ENCODE results near the gene RNF38.

Gene RNF38

DNA sequence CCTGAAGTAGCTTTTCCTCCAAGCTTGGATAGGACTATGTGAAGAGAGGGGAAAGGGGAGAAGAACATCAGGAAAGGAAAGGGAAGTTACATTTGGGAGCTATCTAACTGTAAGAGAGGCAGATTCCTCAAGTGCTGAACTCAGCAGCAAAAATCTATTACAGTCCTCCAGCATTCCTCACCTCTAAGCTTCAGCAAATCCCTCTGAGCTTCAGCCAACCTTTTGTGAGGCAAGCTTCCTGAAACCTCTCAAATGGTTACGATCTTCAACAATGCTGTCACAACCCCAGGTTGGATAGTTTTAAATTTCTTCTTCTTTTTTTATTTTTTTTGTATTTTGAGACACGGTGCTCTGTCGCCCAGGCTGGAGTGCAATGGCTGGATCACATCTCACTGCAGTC lies 2.5 kb upstream of the RNF38 start:
- DNase-seq (ENCODE audit: insufficient read length, low spot score) (no peak), FAIRE-seq (peak; percentile 11)

GRCh38 chr9:36401897-36402480 lies 1.9 kb upstream of the RNF38 start:
- FAIRE-seq (no peak), DNase-seq (ENCODE audit: insufficient read length, low spot score) (no peak)
- TF ChIP-seq CTCF (IDR thresholded peaks at IDR 0.05; ENCODE audit: insufficient read depth, missing control alignments): no peak

More for the DNA sequence above, 2.5 kb upstream of the RNF38 start:
- no peak for TF ChIP-seq CTCF (IDR thresholded peaks at IDR 0.05; ENCODE audit: insufficient read depth, missing control alignments)

DNA sequence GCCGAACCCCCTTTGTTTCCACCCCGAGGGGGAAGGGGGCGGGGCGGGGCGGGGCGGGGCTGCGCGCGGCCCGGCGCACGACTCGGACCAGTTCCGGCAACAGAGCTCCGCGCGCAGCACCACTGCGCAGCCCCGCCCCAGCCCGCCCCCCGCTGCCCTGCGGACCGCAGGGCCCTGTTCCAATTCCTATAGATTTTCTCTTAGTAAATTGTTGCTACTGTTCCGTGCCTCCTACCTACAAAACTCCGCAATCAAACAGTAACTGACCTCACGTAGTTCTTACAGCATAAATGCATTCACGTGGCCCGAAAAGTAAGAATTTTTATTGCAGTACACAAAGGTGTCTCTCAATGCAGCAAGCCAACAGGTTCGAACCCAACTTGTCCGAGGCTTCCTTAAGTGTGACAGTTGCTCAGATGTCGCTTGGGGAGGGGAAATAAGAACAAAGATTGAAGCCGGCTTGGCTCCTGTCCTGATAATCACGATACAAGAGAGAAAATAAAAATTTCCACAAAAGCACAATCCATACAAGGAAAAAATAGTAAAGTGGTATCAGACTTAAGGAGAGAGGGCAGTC lies 1.2 kb upstream of the RNF38 start:
- TF ChIP-seq CTCF (IDR thresholded peaks at IDR 0.05; ENCODE audit: insufficient read depth, missing control alignments): no peak
- DNase-seq (ENCODE audit: insufficient read length, low spot score): peak; percentile 69
- FAIRE-seq: no peak

GRCh38 chr9:36400332-36401163 lies 479 bp upstream of the RNF38 start:
- no peak for TF ChIP-seq CTCF (IDR thresholded peaks at IDR 0.05; ENCODE audit: insufficient read depth, missing control alignments)
- no peak for FAIRE-seq
- DNase-seq (ENCODE audit: insufficient read length, low spot score): peak; percentile 77

- FAIRE-seq: peak; percentile 38
- no peak for TF ChIP-seq CTCF (IDR thresholded peaks at IDR 0.05; ENCODE audit: insufficient read depth, missing control alignments)
- no peak for DNase-seq (ENCODE audit: insufficient read length, low spot score)
Measured at GRCh38 chr9:36398745-36399144, 1.3 kb downstream of the RNF38 start.

DNA sequence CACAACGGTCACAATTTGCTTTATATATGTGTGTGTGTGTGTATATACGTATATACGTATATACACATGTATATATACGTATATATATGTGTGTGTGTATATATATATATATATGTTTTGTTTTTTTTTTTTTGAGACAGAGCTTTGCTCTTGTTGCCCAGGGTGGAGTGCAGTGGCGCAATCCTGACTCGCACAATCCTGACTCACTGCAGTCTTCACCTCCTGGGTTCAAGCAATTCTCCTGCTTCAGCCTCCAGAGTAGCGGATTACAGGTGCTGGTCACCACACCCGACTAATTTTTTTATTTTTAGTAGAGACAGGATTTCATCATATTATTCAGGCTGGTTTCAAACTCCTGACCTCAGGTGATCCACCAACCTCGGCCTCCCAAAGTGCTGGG lies 3.1 kb downstream of the RNF38 start:
- FAIRE-seq (no peak), DNase-seq (ENCODE audit: insufficient read length, low spot score) (no peak)
- no peak for TF ChIP-seq CTCF (IDR thresholded peaks at IDR 0.05; ENCODE audit: insufficient read depth, missing control alignments)

GRCh38 chr9:36392489-36392888 lies 7.6 kb downstream of the RNF38 start:
- no peak for FAIRE-seq
- no peak for TF ChIP-seq CTCF (IDR thresholded peaks at IDR 0.05; ENCODE audit: insufficient read depth, missing control alignments)
- no peak for DNase-seq (ENCODE audit: insufficient read length, low spot score)
